Natural killer cell (primary cell): ENCODE results near the gene CYP4B1. TPM values are rescaled to one million over a fixed set of nuclear protein-coding genes. Genes with fewer than 3 reads are reported as not detected.

Experiments used
- ATAC-seq, 3 donors: fragments of 150-1000 bp in 2 of 3; fragments of 200-7000 bp in 1 of 3; cut with Tn5 transposase; 1 replicate in 1 of 3; 2 replicates in 2 of 3; pipeline ENCODE4 v1.10.0; 2021; ENCODE audit warnings: mild to moderate bottlenecking in 2 of 3, moderate library complexity in 2 of 3
- DNase-seq, 2 donors: peaks; one replicate each; pipeline versions ENCODE4 v3.0.0 to v3.0.0-alpha.2; 2013 to 2021; ENCODE audit warnings: mixed read lengths in 1 of 2
- H3K27ac ChIP-seq: one replicate; pipeline ENCODE4 v1.5.1; 2013; ENCODE audit warnings: mild to moderate bottlenecking, low read length
- H3K27me3 ChIP-seq: one replicate; pipeline ENCODE4 v1.6.1; 2013; ENCODE audit warnings: low read length; ENCODE audit not compliant: control insufficient read depth, insufficient read depth
- H3K36me3 ChIP-seq: one replicate; pipeline ENCODE4 v1.6.1; 2013; ENCODE audit warnings: low read length; ENCODE audit not compliant: control insufficient read depth, insufficient read depth
- H3K4me1 ChIP-seq: one replicate; pipeline ENCODE4 v1.6.1; 2013; ENCODE audit warnings: low read length; ENCODE audit not compliant: control insufficient read depth, insufficient read depth
- H3K4me3 ChIP-seq: one replicate; pipeline ENCODE4 v1.5.1; 2013; ENCODE audit warnings: low read length
- H3K9me3 ChIP-seq: one replicate; pipeline ENCODE4 v1.6.1; 2013; ENCODE audit warnings: low read length; ENCODE audit not compliant: control insufficient read depth, insufficient read depth
- H3K27ac Mint-ChIP-seq, 2 donors: one replicate each; pipeline ENCODE4 v1.8.0; 2022; ENCODE audit warnings: mild to moderate bottlenecking in 2 of 2, mixed read lengths in 2 of 2, moderate library complexity in 1 of 2
- H3K27me3 Mint-ChIP-seq, 2 donors: one replicate each; pipeline ENCODE4 v1.8.0; 2022; ENCODE audit warnings: low read depth in 2 of 2, mixed read lengths in 2 of 2
- H3K36me3 Mint-ChIP-seq: one replicate; pipeline ENCODE4 v1.8.0; 2022; ENCODE audit warnings: mixed read lengths
- H3K4me1 Mint-ChIP-seq, 2 donors: one replicate each; pipeline ENCODE4 v1.8.0; 2022; ENCODE audit warnings: mixed read lengths in 2 of 2
- H3K4me3 Mint-ChIP-seq: one replicate; pipeline ENCODE4 v1.8.0; 2022; ENCODE audit warnings: mild to moderate bottlenecking, moderate library complexity, mixed read lengths
- H3K9me3 Mint-ChIP-seq, 2 donors: one replicate each; pipeline ENCODE4 v1.8.0; 2022; ENCODE audit warnings: mixed read lengths in 2 of 2
- WGBS: methylation state at CpG from one replicate; pipeline ENCODE4 v1.1.7; 2013; ENCODE audit warnings: missing lambda C conversion rate; ENCODE audit not compliant: insufficient coverage; 5-methylcytosine and 5-hydroxymethylcytosine counted together
- intact Hi-C: fragments of 100-400 bp; cut with micrococcal nuclease; formaldehyde crosslinking; loops from one replicate; pipeline ENCODE4 v1.14.2; 2022
- total RNA-seq, 4 donors: library from RNA; stranded (reverse); fragments of 120-200 nt in 1 of 4; gene quantifications; one replicate each; pipeline versions ENCODE4 v1.2.3 to v1.2.4, GENCODE V29; 2013 to 2022
- TF ChIP-seq, protein P1 (sequence below): fragments of 200-600 bp; IDR thresholded peaks from one replicate; pipeline ENCODE4 v1.8.0; 2022; ENCODE audit warnings: antibody characterized with exemption

CYP4B1 gene
- total RNA-seq, 3 donors from 2014 or later (not counting 1 experiment from before 2014, with no cell fraction given): not detected

DNA sequence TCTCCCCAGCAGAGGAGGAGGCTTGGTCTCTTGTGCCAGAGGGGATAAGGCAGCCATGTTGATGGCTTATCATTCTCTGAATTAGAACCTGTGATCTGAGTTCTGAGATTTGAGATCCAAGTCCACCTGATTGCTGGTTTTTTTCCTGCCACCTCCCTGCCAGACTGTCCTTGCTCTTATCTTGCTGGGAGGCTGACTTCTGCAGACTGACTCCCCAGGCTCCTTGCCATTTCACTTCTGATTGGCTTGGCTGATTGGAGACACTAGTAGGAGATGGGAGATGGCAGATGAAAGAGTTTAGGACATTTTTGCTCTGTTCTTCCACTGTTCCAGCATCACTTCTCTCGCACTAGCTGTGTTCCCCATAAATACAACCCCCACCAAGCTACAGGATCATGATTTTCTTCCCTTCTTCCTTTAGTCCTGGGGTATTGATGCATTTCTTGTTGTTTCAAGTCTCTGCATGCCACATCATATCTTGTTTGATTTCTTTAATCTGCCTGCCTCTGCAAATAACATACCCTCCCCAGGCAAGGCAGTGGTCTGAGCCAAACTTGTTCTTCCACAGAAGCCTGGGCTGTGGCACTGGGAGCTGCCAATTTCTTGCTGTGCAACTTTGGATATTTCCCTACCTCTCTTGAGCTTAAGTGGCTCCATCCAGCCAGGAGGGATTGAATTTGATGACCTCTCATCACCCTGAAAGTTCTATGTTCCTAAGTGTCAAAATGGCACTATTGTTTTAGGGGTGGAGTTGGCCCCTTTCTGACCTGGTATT, 963 bp upstream of the CYP4B1 start:
- Mint-ChIP-seq H3K4me1 (no peaks in the 10 kb centered on the region), H3K4me3 (no peak overlapping the region), H3K36me3 (no peaks in the 10 kb centered on the region), H3K9me3 (peaks cover 0 to 2% of the 10 kb centered on the region in 2 donors), H3K27me3 (peaks cover 13 to 18% of the 10 kb centered on the region in 2 donors), H3K27ac (no peak overlapping the region)
- H3K27ac ChIP-seq: no peak overlapping the region
- intact Hi-C loops: no loop called here
- no peaks in the 10 kb centered on the region for H3K4me1 ChIP-seq
- WGBS: 92% methylated on average over 1 of the region's 1 CpG
- H3K27me3 ChIP-seq: peaks cover 3% of the 10 kb centered on the region
- no peaks in the 10 kb centered on the region for H3K36me3 ChIP-seq
- DNase-seq (no peak), ATAC-seq (no peak)
- no peak overlapping the region for H3K4me3 ChIP-seq
- no peaks in the 10 kb centered on the region for H3K9me3 ChIP-seq
- TF ChIP-seq, protein P1, sequence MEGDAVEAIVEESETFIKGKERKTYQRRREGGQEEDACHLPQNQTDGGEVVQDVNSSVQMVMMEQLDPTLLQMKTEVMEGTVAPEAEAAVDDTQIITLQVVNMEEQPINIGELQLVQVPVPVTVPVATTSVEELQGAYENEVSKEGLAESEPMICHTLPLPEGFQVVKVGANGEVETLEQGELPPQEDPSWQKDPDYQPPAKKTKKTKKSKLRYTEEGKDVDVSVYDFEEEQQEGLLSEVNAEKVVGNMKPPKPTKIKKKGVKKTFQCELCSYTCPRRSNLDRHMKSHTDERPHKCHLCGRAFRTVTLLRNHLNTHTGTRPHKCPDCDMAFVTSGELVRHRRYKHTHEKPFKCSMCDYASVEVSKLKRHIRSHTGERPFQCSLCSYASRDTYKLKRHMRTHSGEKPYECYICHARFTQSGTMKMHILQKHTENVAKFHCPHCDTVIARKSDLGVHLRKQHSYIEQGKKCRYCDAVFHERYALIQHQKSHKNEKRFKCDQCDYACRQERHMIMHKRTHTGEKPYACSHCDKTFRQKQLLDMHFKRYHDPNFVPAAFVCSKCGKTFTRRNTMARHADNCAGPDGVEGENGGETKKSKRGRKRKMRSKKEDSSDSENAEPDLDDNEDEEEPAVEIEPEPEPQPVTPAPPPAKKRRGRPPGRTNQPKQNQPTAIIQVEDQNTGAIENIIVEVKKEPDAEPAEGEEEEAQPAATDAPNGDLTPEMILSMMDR: no peak

DNA sequence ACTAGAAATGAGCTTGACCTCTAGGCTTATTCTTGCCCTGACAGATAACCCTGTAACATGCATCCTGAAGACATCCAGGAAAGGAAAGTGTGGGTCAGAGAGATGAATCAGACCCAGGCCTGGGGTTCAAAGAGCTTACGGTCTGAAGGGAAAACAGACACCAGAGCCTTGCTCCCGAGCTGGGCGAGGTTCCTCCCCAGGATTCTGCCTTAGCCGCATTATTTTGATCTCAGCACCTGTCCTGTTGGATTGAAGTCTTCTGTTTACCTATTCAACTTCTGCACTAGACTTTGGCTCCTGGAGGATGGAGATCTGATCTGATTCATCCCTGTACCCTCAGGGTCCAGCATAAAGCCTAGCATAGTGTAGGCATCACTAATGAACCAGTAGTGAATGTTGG, 1.9 kb downstream of the CYP4B1 start:
- Histone ChIP-seq H3K4me1 (no peaks in the 10 kb centered on the region), H3K4me3 (no peak overlapping the region), H3K9me3 (no peaks in the 10 kb centered on the region), H3K27me3 (peaks cover 3% of the 10 kb centered on the region), H3K36me3 (no peaks in the 10 kb centered on the region), H3K27ac (no peak overlapping the region)
- H3K27me3 Mint-ChIP-seq: peaks cover 13 to 23% of the 10 kb centered on the region in 2 donors
- H3K4me1 Mint-ChIP-seq: no peaks in the 10 kb centered on the region
- no peak overlapping the region for H3K4me3 Mint-ChIP-seq
- intact Hi-C loops: no loop called here
- ATAC-seq (no peak), DNase-seq (no peak)
- H3K27ac Mint-ChIP-seq: no peak overlapping the region
- no peaks in the 10 kb centered on the region for H3K36me3 Mint-ChIP-seq
- H3K9me3 Mint-ChIP-seq: no peaks in the 10 kb centered on the region
- TF ChIP-seq, protein P1: no peak
- 68% methylated on average over 4 of the region's 4 CpGs for WGBS

DNA sequence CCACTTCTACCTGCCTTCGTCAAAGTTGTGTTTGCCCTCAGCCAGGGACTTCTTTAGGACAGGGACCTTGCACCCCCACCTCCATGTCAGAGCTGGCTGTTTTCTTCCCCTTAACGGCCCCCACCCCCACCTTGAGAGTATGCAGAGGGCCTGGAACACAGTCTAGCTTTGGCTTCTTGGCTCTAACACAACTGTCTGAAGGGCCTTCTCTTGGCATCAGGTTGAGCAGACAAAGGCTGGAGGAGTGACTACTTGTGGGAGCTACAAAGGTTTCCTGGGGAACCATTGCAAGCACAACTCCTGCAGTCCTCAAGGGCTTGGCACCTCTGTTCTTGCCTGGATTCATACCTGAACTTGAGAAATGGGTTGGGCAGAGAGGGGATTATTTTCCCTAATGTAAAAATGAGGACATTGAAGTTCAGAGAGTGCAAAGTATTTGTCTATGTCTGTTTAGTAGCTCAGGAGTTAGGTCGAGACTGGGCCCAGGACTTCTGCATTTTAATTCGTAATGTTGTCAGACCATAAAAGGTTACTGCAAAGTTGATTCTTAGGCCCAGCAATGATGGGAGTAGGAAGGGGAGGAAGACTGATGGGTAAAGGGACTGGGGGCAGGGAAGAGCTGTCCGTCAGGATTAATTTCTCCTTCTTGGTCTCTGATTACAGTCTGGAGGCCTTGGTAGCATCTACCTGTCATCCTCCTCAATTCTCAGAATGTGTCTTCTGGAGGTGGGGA, 2.6 kb downstream of the CYP4B1 start:
- Histone ChIP-seq H3K36me3 (no peaks in the 10 kb centered on the region), H3K4me1 (no peaks in the 10 kb centered on the region), H3K4me3 (no peak overlapping the region), H3K27me3 (peaks cover 3% of the 10 kb centered on the region), H3K27ac (no peak overlapping the region), H3K9me3 (no peaks in the 10 kb centered on the region)
- no peaks in the 10 kb centered on the region for H3K36me3 Mint-ChIP-seq
- H3K9me3 Mint-ChIP-seq: no peaks in the 10 kb centered on the region
- TF ChIP-seq, protein P1: no peak
- H3K4me3 Mint-ChIP-seq: no peak overlapping the region
- intact Hi-C loops: no loop called here
- DNase-seq (no peak), ATAC-seq (no peak)
- 83% methylated on average over 5 of the region's 5 CpGs for WGBS
- peaks cover 11 to 19% of the 10 kb centered on the region in 2 donors for H3K27me3 Mint-ChIP-seq
- no peak overlapping the region for H3K27ac Mint-ChIP-seq
- H3K4me1 Mint-ChIP-seq: no peaks in the 10 kb centered on the region
